Astrocyte of the cerebellum (primary cell): ENCODE data around the gene MPC1.
A peak's percentile ranks its signal among the peaks of the same experiment; 100 is the strongest.

Experiments used
- DNase-seq: peaks from one replicate; pipeline ENCODE4 v3.0.0-alpha.2; 2011; ENCODE audit warnings: low read depth
- H3K4me3 ChIP-seq: 2 replicates; pipeline ENCODE4 v1.5.1; 2011; ENCODE audit warnings: mild to moderate bottlenecking, low read depth, low read length, moderate library complexity
- CTCF ChIP-seq: IDR thresholded peaks from 2 replicates; pipeline ENCODE4 v1.5.1; 2012; ENCODE audit warnings: low read length, low read depth, moderate library complexity, mild to moderate bottlenecking; ENCODE audit errors: missing control alignments
- in situ Hi-C: cut with HindIII; loops from 2 replicates; pipeline ENCODE4 v1.10.0; 2017; ENCODE audit warnings: low sequenced_read_pairs

Gene MPC1

GRCh38 chr6:166336847-166337246 lies 45.9 kb downstream of the MPC1 start:
- H3K4me3 ChIP-seq: no peak overlapping the region
- TF ChIP-seq CTCF: no peak
- DNase-seq: no peak
- in situ Hi-C loops: no loop called here

GRCh38 chr6:166335378-166336302 lies 47.1 kb downstream of the MPC1 start:
- no peak for TF ChIP-seq CTCF
- no peak for DNase-seq
- no peak overlapping the region for H3K4me3 ChIP-seq
- in situ Hi-C loops: no loop called here

GRCh38 chr6:166334878-166335277 lies 47.9 kb downstream of the MPC1 start:
- TF ChIP-seq CTCF: no peak
- DNase-seq: no peak
- in situ Hi-C loops: no loop called here
- no peak overlapping the region for H3K4me3 ChIP-seq

GRCh38 chr6:166333172-166333995 lies 49.4 kb downstream of the MPC1 start:
- TF ChIP-seq CTCF: no peak
- in situ Hi-C loops: no loop called here
- no peak for DNase-seq
- H3K4me3 ChIP-seq: no peak overlapping the region

GRCh38 chr6:166331503-166332415 lies 51.0 kb downstream of the MPC1 start:
- TF ChIP-seq CTCF: no peak
- in situ Hi-C loops: no loop called here
- no peak for DNase-seq
- no peak overlapping the region for H3K4me3 ChIP-seq

GRCh38 chr6:166330612-166331011 lies 52.1 kb downstream of the MPC1 start:
- DNase-seq: no peak
- H3K4me3 ChIP-seq: no peak overlapping the region
- in situ Hi-C loops: no loop called here
- TF ChIP-seq CTCF: peak; percentile 7
